Neural cell (in vitro differentiated cells): ENCODE results near the gene AGFG1.

Experiments used
- POLR2AphosphoS5 ChIP-seq: IDR thresholded peaks from 2 replicates; pipeline ENCODE4 v1.6.1; 2012
- RAD21 ChIP-seq: fragments of 450-650 bp; conservative IDR thresholded peaks from 2 replicates; pipeline ENCODE4 v1.6.1; 2014; ENCODE audit warnings: antibody characterized with exemption, mild to moderate bottlenecking, moderate library complexity
- TF ChIP-seq, protein P1 (sequence below): fragments of 450-650 bp; IDR thresholded peaks from 2 replicates; pipeline ENCODE4 v1.5.1; 2014; ENCODE audit warnings: antibody characterized with exemption, mild to moderate bottlenecking, moderate library complexity; ENCODE audit not compliant: poor library complexity, severe bottlenecking
- TF ChIP-seq, protein P2 (sequence below): IDR thresholded peaks from 2 replicates; pipeline ENCODE4 v1.6.1; 2012; ENCODE audit warnings: borderline replicate concordance

DNA sequence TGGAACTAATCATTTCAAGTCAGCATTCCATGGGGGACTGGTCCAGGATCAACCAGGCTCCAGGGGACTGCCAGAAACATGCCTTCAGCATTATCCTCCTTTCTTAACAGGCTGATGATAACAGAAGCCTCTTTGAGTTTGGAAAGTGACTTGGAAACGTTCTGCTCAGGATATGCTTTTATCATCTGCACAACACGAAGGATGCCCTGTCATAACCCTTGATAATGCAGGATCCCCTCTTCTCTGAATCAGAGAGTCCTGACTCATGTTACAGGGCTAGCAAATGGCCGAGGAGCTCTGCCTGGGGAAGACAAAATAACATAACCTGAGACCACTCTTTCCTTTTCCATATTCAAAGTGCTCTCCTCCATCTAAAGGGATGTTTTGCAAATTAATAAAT lies 136.0 kb downstream of the AGFG1 start:
- TF ChIP-seq, protein P1, sequence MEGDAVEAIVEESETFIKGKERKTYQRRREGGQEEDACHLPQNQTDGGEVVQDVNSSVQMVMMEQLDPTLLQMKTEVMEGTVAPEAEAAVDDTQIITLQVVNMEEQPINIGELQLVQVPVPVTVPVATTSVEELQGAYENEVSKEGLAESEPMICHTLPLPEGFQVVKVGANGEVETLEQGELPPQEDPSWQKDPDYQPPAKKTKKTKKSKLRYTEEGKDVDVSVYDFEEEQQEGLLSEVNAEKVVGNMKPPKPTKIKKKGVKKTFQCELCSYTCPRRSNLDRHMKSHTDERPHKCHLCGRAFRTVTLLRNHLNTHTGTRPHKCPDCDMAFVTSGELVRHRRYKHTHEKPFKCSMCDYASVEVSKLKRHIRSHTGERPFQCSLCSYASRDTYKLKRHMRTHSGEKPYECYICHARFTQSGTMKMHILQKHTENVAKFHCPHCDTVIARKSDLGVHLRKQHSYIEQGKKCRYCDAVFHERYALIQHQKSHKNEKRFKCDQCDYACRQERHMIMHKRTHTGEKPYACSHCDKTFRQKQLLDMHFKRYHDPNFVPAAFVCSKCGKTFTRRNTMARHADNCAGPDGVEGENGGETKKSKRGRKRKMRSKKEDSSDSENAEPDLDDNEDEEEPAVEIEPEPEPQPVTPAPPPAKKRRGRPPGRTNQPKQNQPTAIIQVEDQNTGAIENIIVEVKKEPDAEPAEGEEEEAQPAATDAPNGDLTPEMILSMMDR, result no peak
- TF ChIP-seq RAD21 (no peak), POLR2AphosphoS5 (no peak)
- TF ChIP-seq, protein P2, sequence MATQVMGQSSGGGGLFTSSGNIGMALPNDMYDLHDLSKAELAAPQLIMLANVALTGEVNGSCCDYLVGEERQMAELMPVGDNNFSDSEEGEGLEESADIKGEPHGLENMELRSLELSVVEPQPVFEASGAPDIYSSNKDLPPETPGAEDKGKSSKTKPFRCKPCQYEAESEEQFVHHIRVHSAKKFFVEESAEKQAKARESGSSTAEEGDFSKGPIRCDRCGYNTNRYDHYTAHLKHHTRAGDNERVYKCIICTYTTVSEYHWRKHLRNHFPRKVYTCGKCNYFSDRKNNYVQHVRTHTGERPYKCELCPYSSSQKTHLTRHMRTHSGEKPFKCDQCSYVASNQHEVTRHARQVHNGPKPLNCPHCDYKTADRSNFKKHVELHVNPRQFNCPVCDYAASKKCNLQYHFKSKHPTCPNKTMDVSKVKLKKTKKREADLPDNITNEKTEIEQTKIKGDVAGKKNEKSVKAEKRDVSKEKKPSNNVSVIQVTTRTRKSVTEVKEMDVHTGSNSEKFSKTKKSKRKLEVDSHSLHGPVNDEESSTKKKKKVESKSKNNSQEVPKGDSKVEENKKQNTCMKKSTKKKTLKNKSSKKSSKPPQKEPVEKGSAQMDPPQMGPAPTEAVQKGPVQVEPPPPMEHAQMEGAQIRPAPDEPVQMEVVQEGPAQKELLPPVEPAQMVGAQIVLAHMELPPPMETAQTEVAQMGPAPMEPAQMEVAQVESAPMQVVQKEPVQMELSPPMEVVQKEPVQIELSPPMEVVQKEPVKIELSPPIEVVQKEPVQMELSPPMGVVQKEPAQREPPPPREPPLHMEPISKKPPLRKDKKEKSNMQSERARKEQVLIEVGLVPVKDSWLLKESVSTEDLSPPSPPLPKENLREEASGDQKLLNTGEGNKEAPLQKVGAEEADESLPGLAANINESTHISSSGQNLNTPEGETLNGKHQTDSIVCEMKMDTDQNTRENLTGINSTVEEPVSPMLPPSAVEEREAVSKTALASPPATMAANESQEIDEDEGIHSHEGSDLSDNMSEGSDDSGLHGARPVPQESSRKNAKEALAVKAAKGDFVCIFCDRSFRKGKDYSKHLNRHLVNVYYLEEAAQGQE, result no peak
